HG02623 (cell line): ENCODE data around the gene SERPINB10.

Experiments
- ATAC-seq: cut with Tn5 transposase; IDR thresholded peaks from one replicate; pipeline ENCODE4 v1.9.1; 2021; ENCODE audit warnings: moderate library complexity; ENCODE audit not compliant: unreplicated experiment

The SERPINB10 gene

DNA sequence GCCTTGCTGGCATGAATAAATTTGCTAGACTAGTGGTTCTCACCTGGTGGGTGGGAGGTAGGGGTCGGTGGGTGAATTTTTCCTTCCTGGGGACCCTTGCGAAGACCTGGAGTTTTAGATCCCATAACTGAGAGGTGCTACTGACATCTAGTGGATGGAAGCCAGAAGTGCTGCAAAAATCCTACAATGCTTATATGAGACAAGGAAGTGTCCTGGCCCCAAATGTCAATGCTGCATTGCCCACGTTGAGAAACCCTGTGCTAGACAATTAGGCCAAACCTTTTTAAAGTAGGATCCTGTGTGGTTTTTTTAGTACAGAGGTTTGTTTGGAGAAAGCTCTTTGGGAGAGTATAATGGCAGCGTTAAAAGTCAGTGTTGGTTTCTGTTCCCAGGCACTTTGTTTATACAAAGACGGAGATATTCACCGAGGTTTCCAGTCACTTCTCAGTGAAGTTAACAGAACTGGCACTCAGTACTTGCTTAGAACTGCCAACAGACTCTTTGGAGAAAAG, 71.7 kb downstream of the SERPINB10 start:
- peak; percentile 76 for ATAC-seq

DNA sequence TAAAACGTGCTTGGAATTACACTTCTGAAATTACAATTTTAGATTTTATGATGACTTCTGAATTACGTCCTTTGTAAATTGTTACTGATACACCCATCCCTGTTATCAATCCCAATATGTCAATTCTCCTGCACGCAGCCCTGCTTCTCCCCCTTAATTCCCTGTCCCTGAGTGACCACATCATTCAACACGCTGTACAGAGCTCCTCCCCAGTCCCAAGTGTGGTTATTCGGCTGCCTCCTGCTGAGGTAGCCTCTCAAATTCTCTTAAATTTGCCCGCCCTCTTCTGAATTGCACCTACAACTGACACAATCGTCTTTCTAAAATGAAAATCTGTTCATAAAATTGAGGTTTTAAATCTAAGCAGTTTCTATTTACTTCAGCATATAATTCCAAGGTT, 72.3 kb downstream of the SERPINB10 start:
- no peak for ATAC-seq

DNA sequence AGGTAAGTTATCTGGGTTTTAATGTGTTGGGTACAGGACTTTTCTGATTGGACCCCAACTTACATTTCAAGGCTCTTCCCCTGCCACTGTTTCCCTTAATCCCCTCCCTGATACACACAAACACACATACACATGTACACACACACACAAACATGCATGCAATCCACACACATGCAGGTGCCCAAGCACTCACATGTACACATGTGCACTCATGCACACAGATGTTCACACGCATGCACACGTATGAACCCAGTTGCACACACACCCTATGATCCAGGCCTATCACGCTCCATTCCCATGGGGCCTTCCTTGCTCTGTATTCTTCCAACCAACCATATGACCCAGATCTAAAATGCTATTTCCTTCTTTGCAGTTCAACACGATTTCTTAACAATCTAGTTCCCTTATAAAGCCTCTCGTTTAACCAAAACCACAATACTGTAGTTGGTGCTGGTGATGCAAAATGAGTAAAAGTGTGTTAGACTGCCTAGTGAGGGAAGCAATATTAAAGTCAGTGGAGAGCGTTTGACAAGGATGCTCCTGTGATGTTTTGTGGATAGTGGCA, 73.2 kb downstream of the SERPINB10 start:
- no peak for ATAC-seq

DNA sequence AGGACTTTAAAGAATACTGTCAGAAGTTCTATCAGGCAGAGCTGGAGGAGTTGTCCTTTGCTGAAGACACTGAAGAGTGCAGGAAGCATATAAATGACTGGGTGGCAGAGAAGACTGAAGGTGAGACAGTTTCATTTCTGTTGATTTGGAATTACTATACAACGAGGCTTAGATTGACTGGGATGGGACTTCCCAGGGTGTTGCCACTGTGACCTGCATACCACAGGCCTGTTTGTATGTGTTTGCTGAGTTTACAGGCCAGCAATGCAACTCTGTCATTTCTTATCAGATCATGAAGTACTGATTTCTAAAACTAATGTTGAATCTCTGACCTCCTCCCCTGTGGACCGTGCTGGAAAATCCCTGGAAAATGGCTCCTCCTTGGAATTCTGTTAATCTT, 74.0 kb downstream of the SERPINB10 start:
- no peak for ATAC-seq

DNA sequence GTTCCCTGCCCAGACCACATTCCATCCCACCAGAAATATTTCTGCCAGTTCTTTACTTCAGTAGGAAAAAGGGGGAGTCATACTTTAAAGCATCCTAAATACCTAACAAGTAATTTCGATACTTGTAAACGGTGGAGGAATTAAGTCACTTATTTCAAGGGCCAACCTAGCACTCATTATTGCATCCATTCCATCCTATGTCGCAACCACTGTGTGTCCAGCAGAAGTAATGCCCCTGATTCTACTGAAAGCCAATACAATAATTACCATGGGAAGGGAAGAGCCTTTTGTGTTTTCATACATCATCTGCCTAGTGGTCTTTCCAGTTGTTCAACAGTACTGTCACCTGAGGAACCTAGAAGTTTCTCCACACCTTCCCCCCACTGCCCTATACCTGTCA, 74.6 kb downstream of the SERPINB10 start:
- ATAC-seq = no peak
